ENCODE results near the gene VAMP1.
A peak's percentile ranks its signal among the peaks of the same experiment; 100 is the strongest.
"Not testable (repeated sequence)": the region's sequence is repeated elsewhere in the genome, so short reads cannot be mapped to it uniquely, and the experiment has no call there.

Gene VAMP1

GRCh38 chr12:6470375-6471163 is at the start of gene VAMP1:
VAMP1 (minus strand) TSS chr12:6470677; CDS start chr12:6470531, 146 bp downstream.
- POLR2A ChIA-PET: interaction anchor here (0.5 to 2.8 kb wide), 45 partner anchors 10 to 420 kb away, joined by 3 to 73 read pairs (median 5); partner anchors contain the start of genes CDCA3, COPS7A, GAPDH and MLF2
- no peak for TF ChIP-seq CTCF (IDR thresholded peaks at IDR 0.05; ENCODE audit: control extremely low read depth, extremely low read depth, low read depth, missing control alignments)
- CTCF ChIA-PET: interaction anchor here (1.1 to 3.1 kb wide), 13 partner anchors 9 to 88 kb away, joined by 3 to 31 read pairs (median 4); partner anchors contain the start of gene MRPL51
- DNase-seq (ENCODE audit: extremely low spot score): peak; percentile 96

- CTCF ChIA-PET: interaction anchor here (1.1 to 1.5 kb wide), 2 partner anchors 18 to 96 kb away, joined by 3 to 5 read pairs; no protein-coding TSS in a partner anchor
These were observed 49.7 kb upstream of the VAMP1 start for GRCh38 chr12:6520186-6520585.

GRCh38 chr12:6508087-6508486 is 37.6 kb upstream of the VAMP1 start:
- ChIA-PET POLR2A (no interaction called here), CTCF (no interaction called here)

More at GRCh38 chr12:6520186-6520585, 49.7 kb upstream of the VAMP1 start:
- DNase-seq (ENCODE audit: extremely low spot score): no peak
- no peak for TF ChIP-seq CTCF (IDR thresholded peaks at IDR 0.05; ENCODE audit: control extremely low read depth, extremely low read depth, low read depth, missing control alignments)
- POLR2A ChIA-PET: interaction anchor here (1.1 kb wide), 1 partner anchor 14 kb away, joined by 5 read pairs; the partner anchor contains the start of gene GAPDH

GRCh38 chr12:6507102-6507998 is 36.9 kb upstream of the VAMP1 start:
- TF ChIP-seq CTCF (IDR thresholded peaks at IDR 0.05; ENCODE audit: control extremely low read depth, extremely low read depth, low read depth, missing control alignments): no peak
- DNase-seq (ENCODE audit: extremely low spot score): no peak
- ChIA-PET POLR2A (no interaction called here), CTCF (interaction anchor here (1.2 kb wide), 1 partner anchor 47 kb away, joined by 3 read pairs; no protein-coding TSS in a partner anchor)

More at GRCh38 chr12:6508087-6508486, 37.6 kb upstream of the VAMP1 start:
- TF ChIP-seq CTCF (IDR thresholded peaks at IDR 0.05; ENCODE audit: control extremely low read depth, extremely low read depth, low read depth, missing control alignments): no peak
- DNase-seq (ENCODE audit: extremely low spot score): no peak

GRCh38 chr12:6500466-6500865 is 30.0 kb upstream of the VAMP1 start:
- POLR2A ChIA-PET: interaction anchor here (1.6 to 2.1 kb wide), 2 partner anchors 30 to 34 kb away, joined by 5 read pairs; partner anchors contain the start of gene VAMP1

GRCh38 chr12:6497291-6497690 is 26.8 kb upstream of the VAMP1 start:
- DNase-seq (ENCODE audit: extremely low spot score); POLR2A ChIA-PET: not testable (repeated sequence)
- CTCF ChIA-PET: interaction anchor here (0.8 to 1.4 kb wide), 7 partner anchors 9 to 73 kb away, joined by 3 to 4 read pairs (median 3); no protein-coding TSS in a partner anchor

More at GRCh38 chr12:6500466-6500865, 30.0 kb upstream of the VAMP1 start:
- no peak for DNase-seq (ENCODE audit: extremely low spot score)
- TF ChIP-seq CTCF (IDR thresholded peaks at IDR 0.05; ENCODE audit: control extremely low read depth, extremely low read depth, low read depth, missing control alignments): no peak
- CTCF ChIA-PET: interaction anchor here (1.0 to 1.4 kb wide), 7 partner anchors 12 to 76 kb away, joined by 3 to 6 read pairs (median 3); partner anchors contain the start of gene VAMP1

All from GM10248 (cell line).